ENCODE results near the gene CDH4. TPM values are rescaled to one million over a fixed set of nuclear protein-coding genes. Genes with fewer than 3 reads are reported as not detected.

Gene CDH4
- total RNA-seq, 1 donor from 2014 or later, result 2.9 TPM

GRCh38 chr20:61482056-61482887, 230.2 kb downstream of the CDH4 start:
- no peaks in the 10 kb centered on the region for H3K36me3 ChIP-seq
- H3K4me1 Mint-ChIP-seq, result peaks cover 9% of the 10 kb centered on the region
- no peak for DNase-seq (ENCODE audit: low spot score)

GRCh38 chr20:61482901-61483300, 230.8 kb downstream of the CDH4 start:
- Histone ChIP-seq H3K4me1 (peaks cover under 1% of the 10 kb centered on the region), H4K20me1 (ENCODE audit: low read depth) (no peaks in the 10 kb centered on the region), H3K27ac (no peak overlapping the region), H2AFZ (replicated peaks) (no peak overlapping the region), H3K79me2 (ENCODE audit: low read depth) (no peaks in the 10 kb centered on the region), H3K9me3 (ENCODE audit: low read depth) (no peaks in the 10 kb centered on the region), H3K36me3 (no peaks in the 10 kb centered on the region), H3K4me2 (no peak overlapping the region), H3F3A (ENCODE audit: low read depth) (no peaks in the 10 kb centered on the region), H3K4me3 (no peak overlapping the region), H3K9ac (no peak overlapping the region), H3K27me3 (no peaks in the 10 kb centered on the region)
- Mint-ChIP-seq H3K4me3 (no peak overlapping the region), H3K27ac (no peak overlapping the region), H3K27me3 (ENCODE audit: insufficient read depth, low read depth) (peaks cover 2% of the 10 kb centered on the region), H3K4me1 (peaks cover 12% of the 10 kb centered on the region), H3K9me3 (peaks cover 7% of the 10 kb centered on the region), H3K36me3 (peaks cover 7% of the 10 kb centered on the region)
- no peak for TF ChIP-seq CTCF (IDR thresholded peaks at IDR 0.05)
- no peak for TF ChIP-seq EZH2phosphoT487 (IDR thresholded peaks at IDR 0.05)
- TF ChIP-seq EZH2 (IDR thresholded peaks at IDR 0.05), result no peak
- no peak for DNase-seq (ENCODE audit: low spot score)

More at GRCh38 chr20:61482056-61482887, 230.2 kb downstream of the CDH4 start:
- no peaks in the 10 kb centered on the region for H4K20me1 ChIP-seq (ENCODE audit: low read depth)
- no peaks in the 10 kb centered on the region for H3K27me3 ChIP-seq
- no peaks in the 10 kb centered on the region for H3K4me1 ChIP-seq
- no peak overlapping the region for H3K27ac ChIP-seq
- no peaks in the 10 kb centered on the region for H3K79me2 ChIP-seq (ENCODE audit: low read depth)
- no peak overlapping the region for H3K4me3 ChIP-seq
- Mint-ChIP-seq H3K27me3 (ENCODE audit: insufficient read depth, low read depth) (peaks cover 4% of the 10 kb centered on the region), H3K36me3 (peaks cover 7% of the 10 kb centered on the region), H3K27ac (no peak overlapping the region), H3K9me3 (peaks cover 7% of the 10 kb centered on the region), H3K4me3 (no peak overlapping the region)
- no peaks in the 10 kb centered on the region for H3F3A ChIP-seq (ENCODE audit: low read depth)
- no peaks in the 10 kb centered on the region for H3K9me3 ChIP-seq (ENCODE audit: low read depth)
- TF ChIP-seq EZH2 (IDR thresholded peaks at IDR 0.05) (no peak), CTCF (IDR thresholded peaks at IDR 0.05) (no peak), EZH2phosphoT487 (IDR thresholded peaks at IDR 0.05) (no peak)
- H3K9ac ChIP-seq, result no peak overlapping the region
- no peak overlapping the region for H2AFZ ChIP-seq (replicated peaks)
- H3K4me2 ChIP-seq, result no peak overlapping the region

- Histone ChIP-seq H2AFZ (replicated peaks) (no peak overlapping the region), H3K27ac (no peak overlapping the region), H3K27me3 (no peaks in the 10 kb centered on the region), H3K4me1 (peaks cover 6% of the 10 kb centered on the region), H3K4me2 (no peak overlapping the region), H3K4me3 (no peak overlapping the region), H4K20me1 (ENCODE audit: low read depth) (no peaks in the 10 kb centered on the region), H3K36me3 (no peaks in the 10 kb centered on the region), H3F3A (ENCODE audit: low read depth) (no peaks in the 10 kb centered on the region), H3K79me2 (ENCODE audit: low read depth) (no peaks in the 10 kb centered on the region), H3K9ac (no peak overlapping the region), H3K9me3 (ENCODE audit: low read depth) (no peaks in the 10 kb centered on the region)
- Mint-ChIP-seq H3K4me3 (no peak overlapping the region), H3K4me1 (peaks cover 18% of the 10 kb centered on the region), H3K36me3 (peaks cover 5% of the 10 kb centered on the region), H3K27me3 (ENCODE audit: insufficient read depth, low read depth) (no peaks in the 10 kb centered on the region), H3K27ac (no peak overlapping the region), H3K9me3 (peaks cover 7% of the 10 kb centered on the region)
- DNase-seq (ENCODE audit: low spot score), result no peak
- TF ChIP-seq EZH2phosphoT487 (IDR thresholded peaks at IDR 0.05) (no peak), CTCF (IDR thresholded peaks at IDR 0.05) (no peak), EZH2 (IDR thresholded peaks at IDR 0.05) (no peak)
Measured at GRCh38 chr20:61483336-61484067, 231.4 kb downstream of the CDH4 start.

Data from neural progenitor cell (in vitro differentiated cells).